Hematopoietic multipotent progenitor cell (in vitro differentiated cells): ENCODE data around the gene ARF5. TPM values are rescaled to one million over a fixed set of nuclear protein-coding genes. Genes with fewer than 3 reads are reported as not detected.
"Not testable (repeated sequence)": the region's sequence is repeated elsewhere in the genome, so short reads cannot be mapped to it uniquely, and the experiment has no call there.

Experiments
- DNase-seq, 3 donors: peaks; one replicate each; pipeline ENCODE4 v3.0.0-alpha.2; 2011 to 2015; ENCODE audit warnings: low read depth in 2 of 3, low spot score in 2 of 3
- total RNA-seq: library from RNA; depleted of rRNA; stranded (reverse); fragments of >200 nt; gene quantifications from one replicate; pipeline ENCODE4 v1.2.3, GENCODE V29; 2012

ARF5 gene
- total RNA-seq, result 176 TPM

DNA sequence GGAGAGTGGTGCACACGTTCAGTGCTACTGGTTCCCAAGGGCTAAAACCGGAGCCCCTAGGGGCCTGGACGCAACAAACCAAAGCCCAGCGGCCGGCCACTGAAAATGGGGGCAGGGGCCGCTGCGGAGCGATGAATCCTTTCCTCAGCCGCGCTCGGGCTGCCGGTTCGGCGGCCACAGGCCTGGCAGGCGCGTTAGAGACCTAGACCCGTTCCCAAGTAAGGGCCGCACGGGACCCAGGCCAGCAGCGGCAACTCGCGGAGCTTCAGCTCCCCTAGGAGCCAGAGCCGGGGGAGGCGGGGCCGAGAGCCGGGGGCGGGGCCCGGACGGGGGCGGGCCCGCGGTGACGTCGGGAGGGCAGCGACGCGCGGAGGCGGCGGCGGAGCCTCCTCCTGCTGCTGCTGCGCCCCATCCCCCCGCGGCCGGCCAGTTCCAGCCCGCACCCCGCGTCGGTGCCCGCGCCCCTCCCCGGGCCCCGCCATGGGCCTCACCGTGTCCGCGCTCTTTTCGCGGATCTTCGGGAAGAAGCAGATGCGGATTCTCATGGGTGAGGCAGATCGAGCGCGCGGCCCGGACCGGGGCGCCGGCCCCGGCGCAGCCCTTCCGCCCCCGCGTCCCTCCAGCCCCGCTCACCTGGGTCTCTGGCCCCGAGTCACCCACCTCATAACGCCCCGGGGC lies at the start of gene ARF5:
TSS of gene ARF5 (plus strand) at position 393 of the 678 bp plus-strand sequence. CDS start at position 481, 88 bp downstream.
- DNase-seq, result peak; percentile 76 to 88 (median 84)

DNA sequence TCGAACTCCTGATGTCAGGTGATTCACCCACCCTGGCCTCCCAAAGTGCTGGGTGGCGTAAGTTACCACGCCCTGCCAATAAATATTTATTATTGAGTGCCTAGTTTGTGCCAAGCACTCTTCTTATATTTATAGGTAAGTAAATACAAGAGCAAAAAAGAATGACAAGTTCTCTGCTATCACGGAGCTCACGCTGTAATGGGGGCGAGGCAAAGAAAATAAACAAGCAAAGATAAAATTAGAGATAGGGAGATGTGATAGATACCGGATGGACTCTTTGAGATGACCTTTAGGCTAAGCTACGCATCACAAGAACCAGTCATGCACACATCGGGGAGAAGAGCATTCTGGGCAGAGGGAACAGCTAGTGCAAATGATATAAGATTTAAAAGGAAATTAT lies 49.1 kb upstream of the ARF5 start:
- no peak for DNase-seq

DNA sequence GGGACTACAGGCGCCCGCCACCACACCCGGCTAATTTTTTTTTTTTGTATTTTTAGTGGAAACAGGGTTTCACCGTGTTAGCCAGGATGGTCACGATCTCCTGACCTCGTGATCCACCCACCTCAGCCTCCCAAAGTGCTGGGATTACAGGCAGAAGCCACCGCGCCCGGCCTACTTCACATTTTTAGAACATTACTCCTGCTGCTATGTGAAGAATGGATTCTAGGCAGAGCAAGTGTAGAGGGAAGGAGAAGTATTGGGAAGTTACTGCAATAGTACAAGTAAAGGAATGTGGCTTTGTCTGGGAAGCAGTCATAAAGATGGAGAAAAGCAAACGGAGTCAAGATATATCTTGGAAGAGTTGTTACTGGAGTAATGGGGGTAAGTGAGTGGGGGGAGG lies 47.8 kb upstream of the ARF5 start:
- not testable (repeated sequence) for DNase-seq

DNA sequence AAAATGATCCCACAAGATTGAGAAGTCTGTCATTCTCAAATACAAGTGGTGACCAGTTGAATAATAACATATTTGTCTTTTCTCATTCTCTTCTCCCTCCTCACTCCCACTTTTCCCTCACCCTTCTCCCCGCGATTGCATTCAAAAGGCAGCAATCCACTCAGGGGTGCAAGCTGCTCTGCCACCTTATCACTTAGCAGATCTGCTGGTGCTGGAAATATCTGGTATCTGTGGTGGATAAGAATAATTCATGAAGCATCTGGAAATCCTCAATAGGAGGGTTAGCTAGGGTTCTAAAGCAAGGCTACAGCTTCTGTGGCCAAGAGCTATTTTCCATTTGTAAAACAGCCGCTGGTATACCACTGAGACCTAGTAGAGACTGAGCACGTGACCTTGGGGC lies 46.7 kb upstream of the ARF5 start:
- no peak for DNase-seq

DNA sequence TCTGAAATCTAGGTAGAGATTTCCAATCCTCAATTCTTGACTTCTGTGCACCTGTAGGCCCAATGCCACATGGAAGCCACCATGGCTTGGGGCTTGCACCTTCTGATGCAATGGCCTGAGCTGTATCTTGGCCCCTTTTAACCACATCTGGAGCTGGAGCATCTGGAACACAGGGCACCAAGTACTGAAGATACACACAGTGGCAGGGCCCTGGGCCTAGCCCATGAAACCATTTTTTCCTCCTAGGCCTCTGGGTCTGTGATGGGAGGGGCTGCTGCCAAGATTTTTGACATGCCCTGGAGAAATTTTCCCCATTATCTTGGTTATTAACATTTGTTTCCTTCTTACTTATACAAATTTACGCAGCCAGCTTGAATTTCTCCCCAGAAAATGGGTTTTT lies 41.9 kb upstream of the ARF5 start:
- DNase-seq, result no peak

DNA sequence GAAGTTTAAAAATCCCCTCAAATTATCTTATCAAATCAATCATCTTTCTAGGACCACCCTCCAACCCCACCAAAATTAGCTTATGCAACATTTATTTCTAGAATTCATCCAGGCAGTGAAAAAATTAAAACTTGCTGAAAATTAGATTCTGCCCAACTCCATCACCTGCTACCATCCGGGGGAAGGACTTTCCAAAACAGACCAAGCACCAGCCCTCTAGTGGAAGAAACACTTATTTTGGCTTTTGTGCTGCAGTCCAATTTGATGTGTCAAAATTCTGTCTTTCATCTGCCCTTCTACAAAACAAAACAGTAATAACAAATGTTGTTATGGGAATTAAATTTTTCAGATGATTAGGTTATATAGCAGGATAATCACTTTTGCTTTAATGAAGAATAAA lies 38.0 kb upstream of the ARF5 start:
- no peak for DNase-seq

DNA sequence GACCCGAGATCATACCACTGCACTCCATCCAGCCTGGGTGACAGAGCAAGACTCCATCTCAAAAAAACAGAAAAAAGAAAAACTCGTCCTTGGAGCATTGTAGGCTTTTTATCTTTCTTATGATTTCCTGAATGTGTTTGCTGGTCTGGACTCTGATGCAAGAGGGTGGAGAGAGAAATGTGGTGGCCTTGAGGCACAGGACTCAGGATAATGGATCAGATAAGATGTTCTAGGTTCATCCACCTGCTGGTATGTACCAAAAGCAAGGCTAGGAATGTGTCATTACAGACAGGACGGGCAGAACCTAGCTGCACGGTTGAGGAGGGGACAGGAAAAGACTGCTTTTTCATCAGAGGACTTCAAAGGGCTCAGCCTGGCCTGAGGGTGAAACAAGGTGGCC lies 36.3 kb upstream of the ARF5 start:
- DNase-seq, result no peak

DNA sequence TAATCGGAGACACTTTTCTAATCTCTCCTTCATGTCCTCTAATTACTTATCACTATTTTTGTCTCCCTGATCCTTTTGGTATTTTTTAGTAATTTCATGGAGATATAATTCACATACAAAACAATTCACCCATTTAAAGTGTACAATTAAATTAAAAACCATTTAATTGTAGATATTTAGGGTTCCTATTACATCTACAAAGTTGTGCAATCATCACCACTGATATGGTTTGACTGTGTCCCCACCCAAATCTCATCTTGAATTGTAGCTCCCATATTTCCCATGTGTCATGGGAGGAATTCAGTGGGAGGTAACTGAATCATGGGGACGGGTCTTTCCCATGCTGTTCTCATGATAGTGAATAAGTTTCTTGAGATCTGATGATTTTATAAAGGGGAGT lies 31.8 kb upstream of the ARF5 start:
- no peak for DNase-seq

DNA sequence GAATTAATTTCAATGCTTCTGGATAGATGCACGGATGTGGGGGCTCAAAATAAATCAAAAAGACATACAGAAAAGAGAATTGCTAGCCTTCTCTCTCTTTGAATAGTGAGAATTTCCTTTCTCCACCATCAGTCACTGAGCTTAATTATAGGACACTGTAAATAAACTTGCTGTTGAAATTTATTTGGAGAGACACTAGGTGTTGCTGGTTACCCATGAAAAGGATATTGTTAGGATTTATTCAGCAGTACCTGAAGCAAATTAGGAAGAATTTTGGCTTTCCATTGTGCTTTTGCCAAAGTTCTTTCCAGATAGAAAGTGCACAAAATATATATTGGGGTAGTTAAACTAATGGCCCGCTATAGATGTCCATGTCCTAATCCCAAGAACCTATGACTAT lies 30.4 kb upstream of the ARF5 start:
- no peak for DNase-seq

DNA sequence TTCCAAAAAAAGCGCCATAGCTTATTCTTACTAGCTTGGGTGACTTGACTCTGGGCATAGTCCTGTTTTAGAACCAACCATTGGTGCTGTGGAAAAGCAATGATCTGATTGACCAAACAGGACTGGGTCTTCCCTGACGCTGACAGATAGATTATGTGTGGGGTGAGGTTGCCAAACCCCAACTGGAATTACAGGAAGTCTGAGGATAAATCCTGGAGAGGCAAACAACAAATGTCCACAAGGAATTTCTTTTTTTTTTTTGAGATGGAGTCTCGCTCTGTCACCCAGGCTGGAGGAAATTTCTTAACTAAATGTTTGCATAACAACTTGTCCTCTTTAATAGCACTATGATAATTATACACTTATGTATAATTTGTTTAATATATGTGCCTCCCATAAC lies 22.0 kb upstream of the ARF5 start:
- DNase-seq, result no peak

DNA sequence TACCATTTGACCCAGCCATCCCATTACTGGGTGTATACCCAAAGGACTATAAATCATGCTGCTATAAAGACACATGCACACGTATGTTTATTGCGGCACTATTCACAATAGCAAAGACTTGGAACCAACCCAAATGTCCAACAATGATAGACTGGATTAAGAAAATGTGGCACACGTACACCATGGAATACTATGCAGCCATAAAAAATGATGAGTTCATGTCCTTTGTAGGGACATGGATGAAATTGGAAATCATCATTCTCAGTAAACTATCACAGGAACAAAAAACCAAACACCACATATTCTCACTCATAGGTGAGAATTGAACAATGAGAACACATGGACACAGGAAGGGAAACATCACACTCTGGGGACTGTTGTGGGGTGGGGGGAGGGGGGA lies 20.2 kb upstream of the ARF5 start:
- not testable (repeated sequence) for DNase-seq

DNA sequence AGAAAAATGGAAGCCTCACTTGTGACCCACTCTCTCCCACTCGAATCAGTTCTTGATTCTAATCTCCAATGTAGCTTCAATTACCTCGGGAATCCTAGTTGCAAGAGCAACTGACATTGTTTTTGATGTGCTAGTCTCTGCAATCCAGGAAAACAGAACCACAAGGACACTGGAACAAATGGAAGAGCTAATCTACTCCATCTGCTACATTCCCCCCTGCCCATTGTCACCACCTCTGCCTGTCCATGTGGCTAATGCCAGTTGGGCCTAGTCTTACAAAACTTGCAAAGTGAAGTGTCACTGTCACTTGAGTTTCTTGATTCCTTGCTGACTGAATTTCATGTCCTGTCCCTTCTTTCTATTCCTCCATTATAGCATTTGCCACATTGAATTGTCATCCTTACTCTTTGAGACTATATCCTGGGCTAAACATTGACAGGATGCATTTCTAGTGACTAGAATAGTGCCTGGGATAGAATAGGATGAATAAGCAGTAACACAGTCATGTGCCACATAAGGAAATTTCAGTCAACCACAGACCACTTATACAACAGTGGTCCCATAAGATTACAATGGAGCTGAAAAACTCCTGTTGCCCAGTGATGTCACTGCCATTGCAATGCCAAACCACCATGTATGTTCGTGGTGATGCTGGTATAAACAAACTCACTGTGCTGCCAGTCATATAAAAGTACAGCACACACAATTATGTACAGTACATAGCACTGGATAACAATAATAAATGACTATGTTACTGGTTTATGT lies 16.3 kb upstream of the ARF5 start:
- no peak for DNase-seq

DNA sequence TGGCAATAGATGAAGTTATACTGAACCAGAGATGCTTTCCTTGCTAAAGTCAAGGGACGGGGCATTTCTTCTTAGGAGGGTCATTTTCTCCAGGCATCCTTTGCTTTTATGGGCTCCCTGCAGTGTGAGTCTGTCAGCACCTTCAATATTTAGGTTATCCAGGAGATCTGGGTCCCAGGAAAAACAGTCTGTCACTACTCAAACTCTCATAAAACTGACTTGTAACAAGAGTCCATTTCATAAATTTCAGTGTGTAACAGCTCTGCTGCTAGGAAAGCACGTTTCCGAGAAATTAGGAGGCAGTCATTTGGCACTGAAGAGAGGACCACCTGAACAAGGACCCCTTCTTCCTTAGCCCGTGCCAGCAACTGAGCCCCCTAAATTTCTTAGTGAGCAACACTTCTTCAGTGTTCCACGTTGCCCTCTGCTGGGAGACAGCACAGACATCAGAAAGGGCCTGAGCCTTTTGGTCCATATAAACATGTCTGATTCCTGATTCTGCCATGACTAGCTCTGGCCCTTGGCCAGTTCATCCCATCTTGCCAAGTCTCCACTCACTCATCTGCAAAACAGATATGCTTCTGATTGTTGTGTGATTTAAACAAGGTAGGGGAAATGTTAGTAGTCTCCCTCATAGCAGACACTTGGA lies 10.1 kb upstream of the ARF5 start:
- DNase-seq, result no peak

DNA sequence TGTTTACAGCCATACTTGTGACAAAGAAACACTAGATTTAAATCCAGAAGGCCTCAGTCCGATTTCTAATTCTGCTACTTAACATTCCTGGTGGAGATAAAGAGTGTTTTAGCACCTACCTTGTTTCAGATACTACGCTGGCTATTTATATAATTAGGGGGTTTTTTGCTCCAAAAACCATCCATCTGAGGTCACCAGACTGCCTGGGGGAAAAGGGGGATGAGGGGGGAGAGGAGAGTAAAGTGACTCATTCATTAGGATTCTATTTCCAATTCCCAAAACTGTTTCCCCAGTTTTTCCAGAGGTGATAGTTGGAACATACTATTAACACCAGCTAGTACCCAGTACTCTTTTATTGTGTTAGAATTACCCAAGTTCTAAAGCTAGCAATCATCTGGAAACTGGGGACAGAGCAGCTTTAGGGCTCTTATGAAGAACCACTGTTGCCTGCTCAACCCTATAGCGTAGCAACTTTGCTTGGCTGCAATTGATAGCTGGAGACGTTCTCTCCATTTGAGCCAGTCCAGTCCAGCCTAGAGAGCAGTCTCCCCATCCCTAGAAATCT lies 9.4 kb upstream of the ARF5 start:
- DNase-seq, result no peak

DNA sequence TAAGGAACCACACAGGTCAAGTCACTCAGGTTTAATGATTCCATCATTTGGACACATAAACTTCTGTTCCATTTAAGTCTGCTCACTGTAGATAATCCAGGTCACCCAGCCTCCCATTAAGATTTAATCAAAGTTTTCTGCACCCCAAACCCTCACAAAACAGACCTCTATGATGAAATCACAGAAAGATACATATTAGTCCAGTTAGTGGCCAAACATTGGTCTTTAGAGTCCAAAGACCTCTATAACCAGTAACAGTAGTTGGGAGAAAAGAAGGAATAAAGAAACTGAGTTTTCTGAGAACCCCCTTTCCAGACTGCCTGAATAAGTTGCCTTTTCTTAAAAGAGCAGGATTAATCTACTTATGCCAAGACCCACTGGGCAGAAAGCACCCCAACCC lies 7.6 kb upstream of the ARF5 start:
- no peak for DNase-seq

DNA sequence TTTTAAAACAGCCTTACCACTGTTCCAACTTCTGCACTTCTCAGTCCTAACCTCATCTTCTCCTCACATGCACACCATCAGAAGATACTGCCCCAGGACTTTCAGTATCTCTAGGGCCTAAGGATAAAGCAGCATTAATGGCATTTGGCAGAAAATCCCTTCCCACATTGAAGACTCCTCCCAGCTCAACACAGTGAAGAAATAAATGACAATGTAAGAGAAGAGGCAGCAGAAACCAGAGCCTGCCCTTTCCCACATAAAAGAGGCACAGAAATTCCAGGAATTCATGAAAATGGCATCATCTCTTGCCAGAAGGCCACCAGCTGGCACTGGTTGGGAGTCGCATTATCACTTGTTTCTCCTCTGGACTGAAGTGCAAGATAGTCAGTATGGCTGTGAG lies 6.5 kb upstream of the ARF5 start:
- DNase-seq, result no peak

DNA sequence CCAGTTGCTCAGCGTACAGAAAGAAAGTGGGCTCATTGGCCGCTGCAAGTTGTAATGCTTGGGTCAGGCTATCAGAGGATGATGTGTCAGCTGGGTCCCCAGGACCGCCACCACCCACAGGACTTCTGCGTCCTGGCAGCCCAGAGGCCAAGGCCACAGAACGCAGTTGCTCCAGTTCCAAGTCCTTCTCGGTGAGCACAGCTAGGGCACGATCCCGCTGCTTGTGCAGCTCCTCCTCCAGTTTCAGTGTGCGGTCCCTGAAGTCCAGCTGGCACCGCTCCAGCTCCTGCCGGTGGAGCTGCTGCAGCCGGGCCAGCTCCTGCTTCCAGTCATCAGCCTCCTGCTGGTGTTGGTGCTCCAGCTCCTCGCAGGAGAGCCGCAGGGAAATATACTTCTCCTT lies 5.8 kb upstream of the ARF5 start:
- no peak for DNase-seq

DNA sequence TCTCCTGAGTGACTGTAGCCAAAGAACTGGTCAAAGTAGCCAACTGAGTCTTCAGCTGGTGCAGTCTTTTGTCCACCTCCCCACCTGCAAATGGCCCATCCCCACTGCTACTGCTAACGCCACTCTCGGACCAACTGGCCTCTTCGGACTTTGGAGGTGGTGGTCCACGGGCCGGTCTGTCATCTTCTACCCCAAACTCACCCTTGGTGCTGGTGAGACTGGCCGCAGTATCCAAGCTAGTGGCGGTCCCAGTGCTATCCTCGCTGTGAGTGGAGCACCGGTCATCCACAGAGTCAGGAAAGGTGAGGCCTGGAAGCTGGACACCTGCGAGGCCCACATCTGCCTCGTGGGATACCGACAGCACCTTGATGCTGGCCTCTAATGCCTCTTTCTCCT lies 3.6 kb upstream of the ARF5 start:
- no peak for DNase-seq

DNA sequence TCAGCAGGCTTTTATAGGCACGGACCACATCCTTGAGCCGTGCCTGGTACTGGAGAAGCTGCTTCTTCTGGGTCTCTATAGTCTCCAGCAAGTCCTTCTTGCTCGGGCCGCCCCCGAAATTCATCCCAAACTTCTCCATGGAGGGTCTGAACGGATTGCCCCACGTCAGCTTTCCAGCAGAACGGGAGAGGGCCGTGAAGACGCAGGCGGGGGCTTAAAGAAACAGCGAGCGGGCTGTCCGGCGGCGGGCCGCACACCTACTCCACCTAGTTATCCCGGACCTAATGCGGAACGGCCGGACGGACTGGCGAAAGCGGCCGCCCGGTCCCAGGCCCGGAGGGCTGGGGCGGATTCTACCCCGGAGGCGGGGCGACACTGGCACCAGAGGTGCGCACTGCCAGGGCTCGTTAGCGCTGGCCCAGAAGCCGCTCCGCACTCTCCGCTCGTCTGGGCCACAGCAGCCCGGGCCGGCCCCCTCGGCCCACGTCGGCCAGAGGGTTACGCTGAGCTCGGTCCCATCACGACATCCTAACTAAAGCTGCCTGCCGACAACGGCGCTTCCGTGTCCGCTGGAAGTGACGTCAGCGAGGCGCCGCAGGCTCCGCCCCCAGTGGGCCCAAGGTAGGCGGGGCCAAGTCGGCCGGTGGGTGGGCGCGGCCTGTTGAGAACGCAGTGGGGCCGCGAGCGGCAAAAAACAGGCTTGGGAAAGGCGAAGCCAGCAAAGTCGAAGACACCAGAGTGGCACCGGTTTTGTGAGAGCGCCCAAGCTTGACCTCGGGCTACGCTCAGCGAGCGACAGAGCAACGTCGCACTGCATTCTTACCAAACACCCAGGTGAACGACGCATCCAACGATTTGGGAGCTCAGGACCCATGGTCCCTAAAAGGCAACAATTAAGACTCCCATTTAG lies 2.9 kb upstream of the ARF5 start, which contains the start of gene GCC1:
TSS of gene GCC1 (minus strand) at position 553 of the 910 bp plus-strand sequence. CDS start at position 139, 414 bp downstream.
- DNase-seq, result peak; percentile 84 to 93 (median 90)

DNA sequence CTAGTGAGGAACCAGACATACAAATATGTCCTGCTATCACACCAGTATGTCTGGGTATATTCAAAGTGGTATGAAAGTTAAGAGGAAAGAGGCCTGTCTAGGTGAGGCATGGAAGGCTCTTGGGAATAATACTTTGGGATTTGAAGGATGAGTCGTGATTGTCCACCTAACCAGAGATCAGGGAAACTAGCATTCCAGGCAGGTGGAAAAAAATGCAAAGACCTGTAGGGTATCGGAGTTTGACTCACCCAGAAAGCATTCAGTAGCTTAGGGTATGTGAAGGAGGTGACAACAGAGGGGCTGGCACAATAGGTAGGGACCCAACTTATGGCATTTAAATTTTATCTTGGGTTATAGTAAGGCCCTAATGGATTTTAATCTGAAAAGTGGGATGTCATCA lies 1.9 kb upstream of the ARF5 start:
- DNase-seq, result no peak

DNA sequence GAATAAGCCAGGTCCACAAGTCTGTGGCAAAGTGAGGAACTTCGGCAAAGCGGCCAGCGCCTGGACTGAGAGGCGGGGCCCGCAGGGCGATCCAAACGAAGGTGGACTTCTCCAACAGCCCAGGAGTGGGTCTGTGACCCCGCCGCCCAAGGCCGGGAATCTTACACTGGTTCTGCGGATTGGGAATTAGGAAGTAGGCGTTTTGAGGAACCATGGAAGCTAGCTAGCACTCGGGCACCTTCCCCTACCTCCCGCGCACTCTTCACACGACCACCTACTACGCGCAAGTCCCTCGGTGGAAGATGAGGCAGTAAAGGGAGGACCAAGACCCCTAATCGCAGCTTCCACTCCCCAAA lies 570 bp upstream of the ARF5 start:
- no peak for DNase-seq
